ENCODE measurements around the gene ADARB2.

- TF ChIP-seq CTCF (IDR thresholded peaks at IDR 0.05), result no peak
- TF ChIP-seq POLR2A (IDR thresholded peaks at IDR 0.05), result no peak
These were observed 538.6 kb downstream of the ADARB2 start for GRCh38 chr10:1198453-1199344.
